ENCODE data around the gene CA11.

CA11 gene

GRCh38 chr19:48625891-48626327 lies 20.1 kb downstream of the CA11 start:
- TF ChIP-seq TCF12 (IDR thresholded peaks at IDR 0.05; ENCODE audit: low read depth) = no peak
- TF ChIP-seq EP300 (IDR thresholded peaks at IDR 0.05; ENCODE audit: borderline replicate concordance) = no peak
- TF ChIP-seq EGR1 (IDR thresholded peaks at IDR 0.05) = no peak
- no peak for TF ChIP-seq CEBPB (IDR thresholded peaks at IDR 0.05)
- TF ChIP-seq ZBTB7A (IDR thresholded peaks at IDR 0.05; ENCODE audit: low read depth) = no peak
- no peak for TF ChIP-seq TEAD4 (IDR thresholded peaks at IDR 0.05)
- TF ChIP-seq USF1 (IDR thresholded peaks at IDR 0.05) = no peak
- no peak for TF ChIP-seq RAD21 (IDR thresholded peaks at IDR 0.05; ENCODE audit: low read depth)

- TF ChIP-seq EGR1 (IDR thresholded peaks at IDR 0.05) = no peak
- no peak for TF ChIP-seq FOXM1 (IDR thresholded peaks at IDR 0.05; ENCODE audit: borderline replicate concordance, low read depth)
Observed at GRCh38 chr19:48624791-48625723, 20.9 kb downstream of the CA11 start.

- TF ChIP-seq FOXM1 (IDR thresholded peaks at IDR 0.05; ENCODE audit: borderline replicate concordance, low read depth) (no peak), CREB1 (IDR thresholded peaks at IDR 0.05; ENCODE audit: low read depth) (peak; percentile 37; the same call in 1 of the 2 replicates), YY1 (IDR thresholded peaks at IDR 0.05; ENCODE audit: low read depth) (peak; percentile 100), MAX (IDR thresholded peaks at IDR 0.05) (peak; percentile 68), REST (IDR thresholded peaks at IDR 0.05; ENCODE audit: low read depth) (no peak), TCF12 (IDR thresholded peaks at IDR 0.05; ENCODE audit: low read depth) (no peak), EGR1 (IDR thresholded peaks at IDR 0.05) (peak; percentile 91), NFIC (IDR thresholded peaks at IDR 0.05) (no peak), RAD21 (IDR thresholded peaks at IDR 0.05; ENCODE audit: low read depth) (no peak), CEBPB (IDR thresholded peaks at IDR 0.05) (no peak), ZBTB7A (IDR thresholded peaks at IDR 0.05; ENCODE audit: low read depth) (peak; percentile 68; the same call in 1 of the 2 replicates), USF1 (IDR thresholded peaks at IDR 0.05) (no peak), EP300 (IDR thresholded peaks at IDR 0.05; ENCODE audit: borderline replicate concordance) (no peak), TEAD4 (IDR thresholded peaks at IDR 0.05) (no peak), TAF1 (IDR thresholded peaks at IDR 0.05; ENCODE audit: low read depth) (no peak)
Observed at GRCh38 chr19:48624067-48624594, 21.9 kb downstream of the CA11 start.

- TF ChIP-seq YY1 (IDR thresholded peaks at IDR 0.05; ENCODE audit: low read depth) (no peak), TEAD4 (IDR thresholded peaks at IDR 0.05) (no peak), EP300 (IDR thresholded peaks at IDR 0.05; ENCODE audit: borderline replicate concordance) (no peak), CREB1 (IDR thresholded peaks at IDR 0.05; ENCODE audit: low read depth) (no peak; the same call in 1 of the 2 replicates), TCF12 (IDR thresholded peaks at IDR 0.05; ENCODE audit: low read depth) (no peak), ZBTB7A (IDR thresholded peaks at IDR 0.05; ENCODE audit: low read depth) (no peak), FOXM1 (IDR thresholded peaks at IDR 0.05; ENCODE audit: borderline replicate concordance, low read depth) (no peak), CEBPB (IDR thresholded peaks at IDR 0.05) (no peak), USF1 (IDR thresholded peaks at IDR 0.05) (no peak)
Observed at GRCh38 chr19:48623556-48624066, 22.4 kb downstream of the CA11 start.

GRCh38 chr19:48619692-48620585 lies 26.0 kb downstream of the CA11 start:
- no peak for TF ChIP-seq REST (IDR thresholded peaks at IDR 0.05; ENCODE audit: low read depth)
- TF ChIP-seq RAD21 (IDR thresholded peaks at IDR 0.05; ENCODE audit: low read depth) = no peak
- TF ChIP-seq EP300 (IDR thresholded peaks at IDR 0.05; ENCODE audit: borderline replicate concordance) = no peak
- no peak for TF ChIP-seq CEBPB (IDR thresholded peaks at IDR 0.05)
- TF ChIP-seq NFIC (IDR thresholded peaks at IDR 0.05) = no peak; the same call in 1 of the 2 replicates
- TF ChIP-seq EGR1 (IDR thresholded peaks at IDR 0.05) = no peak
- no peak for TF ChIP-seq CREB1 (IDR thresholded peaks at IDR 0.05; ENCODE audit: low read depth)
- TF ChIP-seq YY1 (IDR thresholded peaks at IDR 0.05; ENCODE audit: low read depth) = no peak
